Right lobe of liver (tissue), 6 donors: ENCODE results near the gene FMN2. TPM values are rescaled to one million over a fixed set of nuclear protein-coding genes. Genes with fewer than 3 reads are reported as not detected.

Source experiments
- ATAC-seq, 4 donors: fragments of 200-7000 bp; cut with Tn5 transposase; one replicate each; pipeline ENCODE4 v1.9.1; 2020; ENCODE audit warnings: mild to moderate bottlenecking in 4 of 4, moderate library complexity in 4 of 4
- DNase-seq, 3 donors: peaks; one replicate each; pipeline ENCODE4 v3.0.0-alpha.2; 2020
- H3K27ac ChIP-seq, 3 donors: fragments of 200-600 bp; one replicate each; pipeline ENCODE4 v1.8.0; 2022
- H3K27me3 ChIP-seq, 2 donors: fragments of 200-600 bp; one replicate each; pipeline ENCODE4 v1.8.0; 2022
- H3K36me3 ChIP-seq, 4 donors: fragments of 200-600 bp; sonication (generic) in 1 of 4; one replicate each; pipeline versions ENCODE4 v1.5.1 to v1.8.0; 2017 to 2022; ENCODE audit warnings: control low read depth in 1 of 4
- H3K4me1 ChIP-seq, 4 donors: fragments of 200-600 bp; sonication (generic) in 1 of 4; one replicate each; pipeline versions ENCODE4 v1.5.1 to v1.8.0; 2017 to 2022; ENCODE audit warnings: control low read depth in 1 of 4
- H3K4me3 ChIP-seq, 3 donors: fragments of 200-600 bp; one replicate each; pipeline ENCODE4 v1.8.0; 2022
- H3K9me3 ChIP-seq, 4 donors: fragments of 200-600 bp; sonication (generic) in 1 of 4; one replicate each; pipeline versions ENCODE4 v1.5.1 to v1.8.0; 2017 to 2022; ENCODE audit warnings: control low read depth in 1 of 4
- CTCF ChIP-seq, 4 donors: fragments of 200-600 bp in 3 of 4; fragments of 450-650 bp in 1 of 4; IDR thresholded peaks; one replicate each; pipeline versions ENCODE4 v1.5.1 to v1.8.0; 2016 to 2022; ENCODE audit warnings: antibody characterized with exemption in 4 of 4, mild to moderate bottlenecking in 2 of 4
- POLR2A ChIP-seq: fragments of 450-650 bp; IDR thresholded peaks from one replicate; pipeline ENCODE4 v1.6.1; 2017; ENCODE audit warnings: antibody characterized with exemption, mild to moderate bottlenecking
- WGBS: methylation state at CpG from one replicate; pipeline ENCODE4 v1.1.6; 2018; ENCODE audit warnings: low coverage, low lambda C conversion rate; ENCODE audit not compliant: insufficient coverage; ENCODE audit errors: missing lambda C conversion rate; 5-methylcytosine and 5-hydroxymethylcytosine counted together
- intact Hi-C, 2 donors: fragments of 100-400 bp; cut with DNase I; formaldehyde crosslinking; loops; one replicate each; pipeline versions ENCODE4 v1.11.2 to v1.14.1; 2022
- total RNA-seq, 6 experiments: library from RNA; depleted of rRNA in 2 of 6; stranded (reverse); fragments of >200 nt in 2 of 6; fragmentation: NEBNext Ultra II Directional in 3 of 6; extraction: Animal tissue kit (Norgen Biotek cat#: 25700) in 3 of 6; gene quantifications; one replicate each; pipeline versions ENCODE4 v1.1.0 to v1.2.4, GENCODE V29; 2016 to 2023
- donor health status: DM: no; HTN: yes; CAD: no.
- donor health status: DM: no; HTN: no; CAD: no.
- donor health status: DM: no; HTN: no; CAD: no.
- donor health status: DM: no; HTN: yes; CAD: no.
- donor health status: DM: no; HTN: yes; CAD: no.

The FMN2 gene
- total RNA-seq, 6 experiments from 2014 or later, result 0.12 TPM; not detected in 5

GRCh38 chr1:240492832-240493440 is 401.3 kb downstream of the FMN2 start:
- H3K36me3 ChIP-seq, result no peaks in the 10 kb centered on the region
- WGBS, result 69% methylated on average over 24 of the region's 52 CpGs
- no peak overlapping the region for H3K4me3 ChIP-seq
- intact Hi-C loops, result no loop called here
- ATAC-seq, result peak in 1 of 4 donors; percentile 40
- no peaks in the 10 kb centered on the region for H3K27me3 ChIP-seq
- H3K4me1 ChIP-seq, result no peaks in the 10 kb centered on the region
- DNase-seq, result no peak
- no peak overlapping the region for H3K27ac ChIP-seq
- no peaks in the 10 kb centered on the region for H3K9me3 ChIP-seq
- TF ChIP-seq CTCF (IDR thresholded peaks at IDR 0.05) (no peak), POLR2A (no peak)

- TF ChIP-seq POLR2A, result no peak
- no peaks in the 10 kb centered on the region for H3K27me3 ChIP-seq
- DNase-seq (no peak), ATAC-seq (no peak)
- H3K9me3 ChIP-seq, result no peaks in the 10 kb centered on the region
- intact Hi-C loops, result no loop called here
- no peak overlapping the region for H3K4me3 ChIP-seq
- H3K36me3 ChIP-seq, result no peaks in the 10 kb centered on the region
- peaks cover 0 to 11% (median 0%) of the 10 kb centered on the region in 4 donors for H3K4me1 ChIP-seq
- H3K27ac ChIP-seq, result no peak overlapping the region
- WGBS, result 84% methylated on average over 3 of the region's 4 CpGs
Observed at GRCh38 chr1:240495601-240496000, 403.9 kb downstream of the FMN2 start.

- H3K27me3 ChIP-seq, result no peaks in the 10 kb centered on the region
- DNase-seq (no peak), ATAC-seq (no peak)
- H3K36me3 ChIP-seq, result no peaks in the 10 kb centered on the region
- H3K9me3 ChIP-seq, result no peaks in the 10 kb centered on the region
- no peak overlapping the region for H3K4me3 ChIP-seq
- intact Hi-C loops, result no loop called here
- 93% methylated on average over 7 of the region's 7 CpGs for WGBS
- H3K27ac ChIP-seq, result no peak overlapping the region
- H3K4me1 ChIP-seq, result peaks cover 0 to 11% (median 0%) of the 10 kb centered on the region in 4 donors
- TF ChIP-seq POLR2A (no peak), CTCF (IDR thresholded peaks at IDR 0.05) (no peak)
Observed at GRCh38 chr1:240496356-240496755, 404.7 kb downstream of the FMN2 start.

GRCh38 chr1:240496941-240497340 is 405.3 kb downstream of the FMN2 start:
- Histone ChIP-seq H3K27ac (no peak overlapping the region), H3K36me3 (no peaks in the 10 kb centered on the region), H3K4me3 (no peak overlapping the region), H3K4me1 (peaks cover 0 to 11% (median 0%) of the 10 kb centered on the region in 4 donors), H3K9me3 (no peaks in the 10 kb centered on the region), H3K27me3 (no peaks in the 10 kb centered on the region)
- TF ChIP-seq POLR2A, result no peak
- no peak for TF ChIP-seq CTCF (IDR thresholded peaks at IDR 0.05)
- DNase-seq (no peak), ATAC-seq (no peak)
- WGBS, result 81% methylated on average over 4 of the region's 5 CpGs
- intact Hi-C loops, result no loop called here

GRCh38 chr1:240497908-240498307 is 406.2 kb downstream of the FMN2 start:
- no peak overlapping the region for H3K4me3 ChIP-seq
- TF ChIP-seq CTCF (IDR thresholded peaks at IDR 0.05) (no peak), POLR2A (no peak)

More at GRCh38 chr1:240497908-240498307, 406.2 kb downstream of the FMN2 start:
- intact Hi-C loops, result no loop called here
- no peak for ATAC-seq
- WGBS, result 80% methylated on average over 4 of the region's 4 CpGs
- Histone ChIP-seq H3K9me3 (no peaks in the 10 kb centered on the region), H3K27me3 (no peaks in the 10 kb centered on the region), H3K27ac (no peak overlapping the region), H3K4me1 (peaks cover 0 to 11% (median 0%) of the 10 kb centered on the region in 4 donors), H3K36me3 (no peaks in the 10 kb centered on the region)
- DNase-seq, result no peak
